OCI-LY7 (cell line): Measurements from ENCODE around the gene C8A. TPM values are rescaled to one million over a fixed set of nuclear protein-coding genes. Genes with fewer than 3 reads are reported as not detected.

ENCODE experiments used
- BruUV-seq: library from RNA; stranded (reverse); fragments of 400-500 nt; replicated peaks from 2 replicates; lab custom pipeline; 2021; lab: Mats Ljungman, UMichigan
- CTCF ChIA-PET: fragments of 300-600 bp; sonication (Branson Sonifier 250); formaldehyde crosslinking; loops from one replicate; lab custom pipeline; 2022; ENCODE audit warnings: antibody characterized with exemption; ENCODE audit not compliant: unreplicated experiment; lab: Charles Lee
- POLR2A ChIA-PET: fragments of 300-600 bp; sonication (Branson Sonifier 250); formaldehyde crosslinking; loops from one replicate; lab custom pipeline; 2022; ENCODE audit warnings: antibody characterized with exemption; lab: Charles Lee
- DNase-seq: peaks from one replicate; pipeline ENCODE4 v3.0.0-alpha.2; 2015; ENCODE audit warnings: low spot score
- H2AFZ ChIP-seq: fragments of 200-600 bp; sonication (generic), shearing (Covaris generic); 2 replicates; pipeline ENCODE4 v1.6.1; 2014; ENCODE audit warnings: mild to moderate bottlenecking, antibody characterized with exemption, low read length, moderate library complexity
- H3K27ac ChIP-seq: fragments of 200-600 bp; sonication (generic); 2 replicates; pipeline ENCODE4 v1.5.1; 2014; ENCODE audit warnings: mixed run types, low read depth, mild to moderate bottlenecking, moderate library complexity, low read length, inconsistent platforms; ENCODE audit not compliant: poor library complexity, severe bottlenecking
- H3K36me3 ChIP-seq: fragments of 200-600 bp; sonication (generic); 2 replicates; pipeline ENCODE4 v1.6.1; 2014; ENCODE audit warnings: mild to moderate bottlenecking, antibody characterized with exemption, low read length, moderate library complexity, mixed read lengths; ENCODE audit not compliant: insufficient read depth
- H3K4me1 ChIP-seq: fragments of 200-600 bp; sonication (generic); 2 replicates; pipeline ENCODE4 v1.5.1; 2014; ENCODE audit warnings: mild to moderate bottlenecking, low read length; ENCODE audit not compliant: insufficient read depth, poor library complexity, severe bottlenecking
- H3K4me2 ChIP-seq: fragments of 200-600 bp; sonication (generic); 2 replicates; pipeline ENCODE4 v1.6.1; 2014; ENCODE audit warnings: mild to moderate bottlenecking, low read length
- H3K4me3 ChIP-seq: fragments of 200-600 bp; sonication (generic); 2 replicates; pipeline ENCODE4 v1.5.1; 2014; ENCODE audit warnings: mild to moderate bottlenecking, low read depth, low read length; ENCODE audit not compliant: poor library complexity, severe bottlenecking
- H3K79me2 ChIP-seq: fragments of 200-600 bp; sonication (generic); 2 replicates; pipeline ENCODE4 v1.6.1; 2016; ENCODE audit warnings: low read depth, mild to moderate bottlenecking, low read length, moderate library complexity, mixed read lengths; ENCODE audit not compliant: insufficient read depth
- H3K9me2 ChIP-seq: fragments of 200-600 bp; sonication (generic); 2 replicates; pipeline ENCODE4 v1.6.1; 2016; ENCODE audit warnings: mild to moderate bottlenecking, low read length, mixed read lengths; ENCODE audit not compliant: insufficient read depth
- H3K9me3 ChIP-seq: fragments of 200-600 bp; sonication (generic); 2 replicates; pipeline ENCODE4 v1.6.1; 2014; ENCODE audit warnings: mild to moderate bottlenecking, mixed run types, low read length, mixed read lengths
- H4K20me1 ChIP-seq: fragments of 200-600 bp; sonication (generic); 2 replicates; pipeline ENCODE4 v1.6.1; 2014; ENCODE audit warnings: mild to moderate bottlenecking, antibody characterized with exemption, low read length, moderate library complexity, mixed read lengths; ENCODE audit not compliant: insufficient read depth
- EZH2phosphoT487 ChIP-seq: fragments of 200-600 bp; sonication (generic); IDR thresholded peaks from 2 replicates; pipeline ENCODE4 v1.6.1; 2018; ENCODE audit warnings: low read depth, borderline replicate concordance, mild to moderate bottlenecking, mixed run types, antibody characterized with exemption, low read length, moderate library complexity, mixed read lengths
- intact Hi-C: fragments of 100-400 bp; cut with micrococcal nuclease; formaldehyde crosslinking; loops from one replicate; pipeline ENCODE4 v1.10.0; 2022; ENCODE audit not compliant: unreplicated experiment
- total RNA-seq, 2 experiments: library from RNA; depleted of rRNA in 1 of 2; stranded (reverse); fragments of >200 nt in 1 of 2; shearing (Covaris generic) in 1 of 2; gene quantifications; 2 replicates each; pipeline ENCODE4 v1.2.3, GENCODE V29; 2014 to 2022
- TF ChIP-seq, protein P1 (sequence below): fragments of 200-600 bp; sonication (generic); conservative IDR thresholded peaks from 2 replicates; pipeline ENCODE4 v1.5.1; 2014; ENCODE audit warnings: mild to moderate bottlenecking, antibody characterized with exemption, low read length, moderate library complexity, mixed read lengths

C8A gene
- total RNA-seq, 2 experiments from 2014 or later: not detected

- H4K20me1 ChIP-seq: no peaks in the 10 kb centered on the region
- H2AFZ ChIP-seq: no peak overlapping the region
- no peak overlapping the region for H3K27ac ChIP-seq
- DNase-seq: no peak
- H3K79me2 ChIP-seq: no peaks in the 10 kb centered on the region
- no TSS peak for BruUV-seq
- no peaks in the 10 kb centered on the region for H3K9me2 ChIP-seq
- ChIA-PET CTCF (no interaction called here), POLR2A (no interaction called here)
- intact Hi-C loops: no loop called here
- no peak for TF ChIP-seq EZH2phosphoT487
- TF ChIP-seq, protein P1, sequence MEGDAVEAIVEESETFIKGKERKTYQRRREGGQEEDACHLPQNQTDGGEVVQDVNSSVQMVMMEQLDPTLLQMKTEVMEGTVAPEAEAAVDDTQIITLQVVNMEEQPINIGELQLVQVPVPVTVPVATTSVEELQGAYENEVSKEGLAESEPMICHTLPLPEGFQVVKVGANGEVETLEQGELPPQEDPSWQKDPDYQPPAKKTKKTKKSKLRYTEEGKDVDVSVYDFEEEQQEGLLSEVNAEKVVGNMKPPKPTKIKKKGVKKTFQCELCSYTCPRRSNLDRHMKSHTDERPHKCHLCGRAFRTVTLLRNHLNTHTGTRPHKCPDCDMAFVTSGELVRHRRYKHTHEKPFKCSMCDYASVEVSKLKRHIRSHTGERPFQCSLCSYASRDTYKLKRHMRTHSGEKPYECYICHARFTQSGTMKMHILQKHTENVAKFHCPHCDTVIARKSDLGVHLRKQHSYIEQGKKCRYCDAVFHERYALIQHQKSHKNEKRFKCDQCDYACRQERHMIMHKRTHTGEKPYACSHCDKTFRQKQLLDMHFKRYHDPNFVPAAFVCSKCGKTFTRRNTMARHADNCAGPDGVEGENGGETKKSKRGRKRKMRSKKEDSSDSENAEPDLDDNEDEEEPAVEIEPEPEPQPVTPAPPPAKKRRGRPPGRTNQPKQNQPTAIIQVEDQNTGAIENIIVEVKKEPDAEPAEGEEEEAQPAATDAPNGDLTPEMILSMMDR: no peak
- no peaks in the 10 kb centered on the region for H3K36me3 ChIP-seq
- no peaks in the 10 kb centered on the region for H3K4me1 ChIP-seq
- no peaks in the 10 kb centered on the region for H3K9me3 ChIP-seq
- H3K4me2 ChIP-seq: no peak overlapping the region
- no peak overlapping the region for H3K4me3 ChIP-seq
Measured at GRCh38 chr1:56967355-56967754, 112.8 kb downstream of the C8A start.

Other genes with a start within 250 kb of the C8A start
- gene PRKAA2, start 209.5 kb upstream of the C8A start, total RNA-seq (2014; rRNA removed; shearing (Covaris generic)): not detected in 2 replicates
- not detected in 2 replicates for gene PRKAA2, start 209.5 kb upstream of the C8A start, total RNA-seq (2022)
- gene FYB2, start 35.4 kb upstream of the C8A start, total RNA-seq (2014; rRNA removed; shearing (Covaris generic)): not detected in 2 replicates
- not detected in 2 replicates for gene FYB2, start 35.4 kb upstream of the C8A start, total RNA-seq (2022)
- gene C8B, start 111.2 kb downstream of the C8A start, total RNA-seq (2014; rRNA removed; shearing (Covaris generic)): not detected in 2 replicates
- not detected in 2 replicates for gene C8B, start 111.2 kb downstream of the C8A start, total RNA-seq (2022)